Measurements from ENCODE around the gene RRAGD. TPM values are rescaled to one million over a fixed set of nuclear protein-coding genes. Genes with fewer than 3 reads are reported as not detected.

The RRAGD gene
- polyA plus RNA-seq, 3 donors = 5.0 to 7.9 (median 7.4) TPM

DNA sequence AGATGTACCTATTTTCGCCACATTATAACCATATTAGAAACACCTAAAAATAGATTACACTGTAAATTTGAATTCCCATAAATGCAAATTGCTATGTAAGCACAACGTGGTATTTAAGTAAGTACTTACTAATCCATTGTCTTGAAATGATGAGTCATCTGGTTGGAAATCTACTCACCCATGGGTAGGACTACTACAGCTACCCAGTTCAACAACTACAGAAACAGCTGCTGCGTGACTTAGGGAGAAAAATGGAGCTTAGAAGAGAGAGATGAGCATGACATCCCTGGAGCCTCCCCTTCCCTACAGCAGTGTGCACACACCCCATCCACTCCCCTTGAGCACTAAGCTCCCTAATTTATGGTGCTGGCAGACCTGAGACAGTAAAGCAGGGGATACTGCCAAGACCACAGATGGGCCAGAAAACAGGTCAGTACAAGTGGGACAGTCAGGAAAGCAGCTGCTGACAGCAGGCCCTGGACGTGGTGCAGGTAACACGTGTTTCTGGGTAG is 26.9 kb downstream of the RRAGD start:
- no peak overlapping the region for H3K4me3 Mint-ChIP-seq

DNA sequence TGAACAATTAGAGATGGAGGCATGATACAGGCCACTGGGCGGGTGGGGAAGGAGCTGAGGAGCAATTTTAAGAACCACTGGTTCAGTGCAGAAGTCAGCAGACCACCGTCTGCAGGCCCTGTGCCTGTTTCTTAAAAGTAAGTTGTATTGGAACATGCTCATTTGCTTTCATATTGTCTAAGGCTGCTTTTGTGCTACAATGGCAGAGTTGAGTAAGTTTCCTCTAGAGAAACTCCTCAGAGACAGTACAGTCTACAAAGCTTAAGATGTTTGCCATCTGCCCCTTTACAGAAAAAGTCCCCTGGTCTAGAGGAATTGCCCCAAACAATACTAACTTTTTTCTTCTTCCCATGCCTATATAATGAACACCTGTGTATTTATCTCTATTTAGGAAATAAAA is 31.0 kb downstream of the RRAGD start:
- intact Hi-C loops (cut with micrococcal nuclease) = no loop called here
- H3K4me2 ChIP-seq (replicated peaks; ENCODE audit: extremely low read depth, low read length, poor library complexity, severe bottlenecking) = no peak overlapping the region
- H3K79me2 ChIP-seq (ENCODE audit: insufficient read depth, low read length) = peaks cover 25% of the 10 kb centered on the region
- no peak overlapping the region for H3K9ac ChIP-seq (ENCODE audit: insufficient read depth, low read length, poor library complexity, severe bottlenecking)
- Mint-ChIP-seq H3K27me3 (ENCODE audit: low read depth in 3 of 3) (no peaks in the 10 kb centered on the region), H3K9me3 (peaks cover 0 to 2% (median 0%) of the 10 kb centered on the region in 7 donors), H3K4me1 (peaks cover 63% of the 10 kb centered on the region), H3K4me3 (no peak overlapping the region), H3K36me3 (peaks cover 10 to 20% of the 10 kb centered on the region in 2 donors), H3K27ac (peak overlapping the region in 1 of 7 donors; percentile 69)
- TF ChIP-seq, protein P1, sequence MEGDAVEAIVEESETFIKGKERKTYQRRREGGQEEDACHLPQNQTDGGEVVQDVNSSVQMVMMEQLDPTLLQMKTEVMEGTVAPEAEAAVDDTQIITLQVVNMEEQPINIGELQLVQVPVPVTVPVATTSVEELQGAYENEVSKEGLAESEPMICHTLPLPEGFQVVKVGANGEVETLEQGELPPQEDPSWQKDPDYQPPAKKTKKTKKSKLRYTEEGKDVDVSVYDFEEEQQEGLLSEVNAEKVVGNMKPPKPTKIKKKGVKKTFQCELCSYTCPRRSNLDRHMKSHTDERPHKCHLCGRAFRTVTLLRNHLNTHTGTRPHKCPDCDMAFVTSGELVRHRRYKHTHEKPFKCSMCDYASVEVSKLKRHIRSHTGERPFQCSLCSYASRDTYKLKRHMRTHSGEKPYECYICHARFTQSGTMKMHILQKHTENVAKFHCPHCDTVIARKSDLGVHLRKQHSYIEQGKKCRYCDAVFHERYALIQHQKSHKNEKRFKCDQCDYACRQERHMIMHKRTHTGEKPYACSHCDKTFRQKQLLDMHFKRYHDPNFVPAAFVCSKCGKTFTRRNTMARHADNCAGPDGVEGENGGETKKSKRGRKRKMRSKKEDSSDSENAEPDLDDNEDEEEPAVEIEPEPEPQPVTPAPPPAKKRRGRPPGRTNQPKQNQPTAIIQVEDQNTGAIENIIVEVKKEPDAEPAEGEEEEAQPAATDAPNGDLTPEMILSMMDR (IDR thresholded peaks at IDR 0.05) = no peak
- no peak overlapping the region for H3K27ac ChIP-seq (ENCODE audit: low read depth in 1 of 2, low read length in 2 of 2)
- 86% methylated on average over 1 of the region's 2 CpGs for WGBS (ENCODE audit: insufficient coverage)
- H3K27me3 ChIP-seq (ENCODE audit: control insufficient read depth in 2 of 2, insufficient read depth in 2 of 2, low read length in 2 of 2) = no peaks in the 10 kb centered on the region
- H4K20me1 ChIP-seq (ENCODE audit: insufficient read depth, low read length) = no peaks in the 10 kb centered on the region
- no peak for DNase-seq
- peaks cover 47 to 52% of the 10 kb centered on the region in 2 donors for H3K4me1 ChIP-seq (ENCODE audit: control insufficient read depth in 1 of 2, insufficient read depth in 2 of 2, low read length in 2 of 2)
- H3K4me3 ChIP-seq (replicated peaks in 1 of 3; ENCODE audit: low read depth in 2 of 3, low read length in 3 of 3) = no peak overlapping the region
- H3K36me3 ChIP-seq (replicated peaks in 1 of 2; ENCODE audit: control insufficient read depth in 1 of 2, insufficient read depth in 2 of 2, low read length in 2 of 2) = no peaks in the 10 kb centered on the region
- H3K9me3 ChIP-seq (replicated peaks in 1 of 2; ENCODE audit: control insufficient read depth in 1 of 2, insufficient read depth in 1 of 2, low read length in 2 of 2) = no peaks in the 10 kb centered on the region
- H2AFZ ChIP-seq (ENCODE audit: insufficient read depth, low read depth, low read length, poor library complexity, severe bottlenecking) = no peak overlapping the region

More for the DNA sequence above, 26.9 kb downstream of the RRAGD start:
- Histone ChIP-seq H3K4me3 (replicated peaks in 1 of 3; ENCODE audit: low read depth in 2 of 3, low read length in 3 of 3) (no peak overlapping the region), H3K9me3 (replicated peaks in 1 of 2; ENCODE audit: control insufficient read depth in 1 of 2, insufficient read depth in 1 of 2, low read length in 2 of 2) (no peaks in the 10 kb centered on the region), H3K9ac (ENCODE audit: insufficient read depth, low read length, poor library complexity, severe bottlenecking) (no peak overlapping the region), H3K27ac (ENCODE audit: low read depth in 1 of 2, low read length in 2 of 2) (peak overlapping the region in 1 of 2 donors; percentile 16), H3K36me3 (replicated peaks in 1 of 2; ENCODE audit: control insufficient read depth in 1 of 2, insufficient read depth in 2 of 2, low read length in 2 of 2) (peaks cover 0 to 3% of the 10 kb centered on the region in 2 donors), H2AFZ (ENCODE audit: insufficient read depth, low read depth, low read length, poor library complexity, severe bottlenecking) (no peak overlapping the region), H3K27me3 (ENCODE audit: control insufficient read depth in 2 of 2, insufficient read depth in 2 of 2, low read length in 2 of 2) (no peaks in the 10 kb centered on the region), H3K79me2 (ENCODE audit: insufficient read depth, low read length) (peaks cover 37% of the 10 kb centered on the region), H3K4me1 (ENCODE audit: control insufficient read depth in 1 of 2, insufficient read depth in 2 of 2, low read length in 2 of 2) (peaks cover 15 to 18% of the 10 kb centered on the region in 2 donors), H3K4me2 (replicated peaks; ENCODE audit: extremely low read depth, low read length, poor library complexity, severe bottlenecking) (no peak overlapping the region), H4K20me1 (ENCODE audit: insufficient read depth, low read length) (no peaks in the 10 kb centered on the region)
- peak in 1 of 3 donors; percentile 18 for DNase-seq
- no peaks in the 10 kb centered on the region for H3K27me3 Mint-ChIP-seq (ENCODE audit: low read depth in 3 of 3)
- H3K4me1 Mint-ChIP-seq = peaks cover 33% of the 10 kb centered on the region
- no peaks in the 10 kb centered on the region for H3K9me3 Mint-ChIP-seq
- peaks cover 16 to 18% of the 10 kb centered on the region in 2 donors for H3K36me3 Mint-ChIP-seq
- intact Hi-C loops (cut with micrococcal nuclease) = no loop called here
- TF ChIP-seq, protein P1 (IDR thresholded peaks at IDR 0.05) = no peak
- peak overlapping the region in 2 of 7 donors; percentile 38 to 66 for H3K27ac Mint-ChIP-seq
- 100% methylated on average over 1 of the region's 5 CpGs for WGBS (ENCODE audit: insufficient coverage)

All from CD14-positive monocyte (primary cell).